22Rv1 (cell line): Measurements from ENCODE around the gene ENPP3.

Experiments used
- CTCF ChIP-seq: fragments of 450-650 bp; IDR thresholded peaks from 2 replicates; pipeline ENCODE4 v1.5.1; 2017; ENCODE audit warnings: mild to moderate bottlenecking
- ZFX ChIP-seq: fragments of 450-650 bp; IDR thresholded peaks from 2 replicates; pipeline ENCODE4 v1.6.1; 2017; ENCODE audit warnings: antibody characterized with exemption, borderline replicate concordance

- no peak for TF ChIP-seq CTCF
- no peak for TF ChIP-seq ZFX
These were observed 132.5 kb downstream of the ENPP3 start for GRCh38 chr6:131769385-131770141.
